Spleen (tissue), 7 donors: ENCODE results near the gene EML3.
A peak's percentile ranks its signal among the peaks of the same experiment; 100 is the strongest.

ENCODE experiments used
- CTCF ChIP-seq, 11 experiments: fragments of 200-600 bp in 7 of 11; fragments of 450-650 bp in 4 of 11; sonication (generic) in 4 of 11; IDR thresholded peaks in 8 of 11; conservative IDR thresholded peaks in 3 of 11; 1 replicate in 7 of 11; 2 replicates in 4 of 11; pipeline versions ENCODE4 v1.4.0 to v1.8.0; 2016 to 2021; ENCODE audit warnings: antibody characterized with exemption in 11 of 11, inconsistent platforms in 4 of 11, mild to moderate bottlenecking in 1 of 11
- POLR2A ChIP-seq, 3 donors: fragments of 450-650 bp; IDR thresholded peaks; one replicate each; pipeline ENCODE4 v1.5.1; 2017; ENCODE audit warnings: antibody characterized with exemption in 3 of 3, mild to moderate bottlenecking in 1 of 3
- POLR2AphosphoS5 ChIP-seq, 3 donors: sonication (generic); formaldehyde crosslinking; IDR thresholded peaks; one replicate each; pipeline ENCODE4 v1.5.1; 2017; ENCODE audit warnings: antibody characterized with exemption in 3 of 3
- donor health status: DM: no; HTN: no; CAD: no; lungs with moderate emphysema.
- donor health status: DM: no; HTN: no; CAD: no.
- donor health status: DM: no; HTN: no; CAD: no.

- TF ChIP-seq CTCF (IDR thresholded peaks at IDR 0.05 in 8 of 11, conservative IDR thresholded peaks at IDR 0.05 in 3 of 11) (no peak), POLR2AphosphoS5 (IDR thresholded peaks at IDR 0.05) (peak in 2 of 3 donors; percentile 8 to 22), POLR2A (IDR thresholded peaks at IDR 0.05) (no peak)
Observed at GRCh38 chr11:62574363-62575071, 38.1 kb downstream of the EML3 start.
